Putamen (tissue), 1 donor: ENCODE data around the gene ARL14EPL.
"Not testable (repeated sequence)": the region's sequence is repeated elsewhere in the genome, so short reads cannot be mapped to it uniquely, and the experiment has no call there.

Experiments
- DNase-seq: peaks from one replicate; pipeline ENCODE4 v3.0.0-alpha.2; 2016; ENCODE audit warnings: low spot score

Gene ARL14EPL

DNA sequence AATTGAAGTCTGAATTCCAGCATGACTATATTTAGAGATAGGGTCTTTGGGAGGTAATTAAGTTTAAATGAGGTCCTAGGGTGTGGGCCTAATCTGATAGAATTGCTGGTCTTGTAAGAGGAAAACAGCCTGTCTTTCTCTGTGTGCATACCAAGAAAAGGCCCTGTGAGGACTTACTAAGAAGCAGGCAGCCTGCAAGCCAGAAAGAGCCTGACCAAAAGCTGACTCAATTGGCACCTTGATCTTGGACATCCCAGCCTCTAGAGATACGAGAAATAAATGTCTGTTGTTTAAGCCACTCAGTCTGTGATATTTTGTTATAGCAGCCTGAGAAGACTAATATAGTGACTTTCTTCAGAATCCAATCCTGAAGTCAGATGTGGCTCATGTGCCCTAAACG is 14.6 kb downstream of the ARL14EPL start:
- DNase-seq: no peak

DNA sequence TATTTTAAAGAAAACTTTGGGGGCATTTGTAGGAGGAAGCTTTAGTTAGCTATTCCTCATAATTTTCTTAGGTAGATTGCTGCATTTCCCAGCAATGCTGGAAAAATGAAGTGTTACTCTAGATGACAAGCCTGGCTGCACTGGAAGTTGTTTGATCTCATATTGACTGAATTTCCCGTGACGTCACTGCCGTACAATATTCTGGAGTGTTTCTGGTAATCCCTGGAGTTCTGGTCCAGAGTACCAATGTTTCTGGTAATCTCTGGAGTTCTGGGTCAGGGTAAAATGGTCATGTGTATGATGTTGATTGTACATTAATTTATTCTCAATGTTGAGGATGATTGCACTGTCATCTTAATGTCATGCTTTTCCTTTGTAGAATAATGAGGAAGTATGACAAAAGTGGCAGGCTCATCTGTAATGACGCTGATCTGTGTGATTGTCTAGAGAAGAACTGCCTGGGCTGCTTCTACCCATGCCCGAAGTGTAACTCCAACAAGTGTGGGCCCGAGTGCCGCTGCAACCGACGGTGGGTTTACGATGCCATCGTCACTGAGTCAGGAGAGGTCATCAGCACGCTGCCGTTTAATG is 26.2 kb downstream of the ARL14EPL start:
- peak; percentile 16 for DNase-seq

DNA sequence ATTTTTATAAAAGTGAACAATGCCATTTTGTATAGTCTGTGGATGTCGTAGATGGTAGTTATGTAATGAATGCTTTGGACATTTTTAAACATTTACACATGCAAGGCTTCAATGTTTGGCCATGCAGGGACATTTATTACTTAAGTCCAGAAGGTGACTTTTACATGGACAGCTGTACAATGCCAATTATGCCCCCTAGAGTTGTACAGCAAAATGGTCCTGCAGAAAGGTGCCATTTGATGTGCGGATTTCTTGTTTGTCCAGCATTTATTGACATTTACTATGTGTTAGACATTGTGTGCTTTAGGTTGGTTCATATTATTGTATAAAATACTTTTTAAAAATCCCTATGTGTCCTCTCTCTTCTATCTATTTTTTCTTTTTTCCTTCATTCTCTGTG is 30.1 kb downstream of the ARL14EPL start:
- no peak for DNase-seq

DNA sequence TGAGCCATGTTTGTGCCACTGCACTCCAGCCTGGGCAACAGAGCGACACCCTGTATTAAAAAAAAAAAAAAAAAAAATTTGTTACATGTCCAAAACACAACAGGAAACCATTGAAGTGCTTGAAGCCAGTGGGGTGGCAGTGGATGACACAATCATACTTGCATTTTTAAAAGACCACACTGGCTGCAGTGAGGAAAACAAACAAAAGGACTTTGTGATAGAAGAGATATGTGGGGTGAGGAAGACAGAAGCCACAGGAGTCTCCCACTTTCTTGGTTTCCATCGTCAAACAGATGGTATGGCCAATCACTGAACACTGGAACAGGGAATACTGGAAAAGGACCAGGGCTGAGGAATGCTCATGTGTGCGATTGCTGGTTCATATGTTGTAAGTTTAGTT is 31.7 kb downstream of the ARL14EPL start:
- DNase-seq: no peak

DNA sequence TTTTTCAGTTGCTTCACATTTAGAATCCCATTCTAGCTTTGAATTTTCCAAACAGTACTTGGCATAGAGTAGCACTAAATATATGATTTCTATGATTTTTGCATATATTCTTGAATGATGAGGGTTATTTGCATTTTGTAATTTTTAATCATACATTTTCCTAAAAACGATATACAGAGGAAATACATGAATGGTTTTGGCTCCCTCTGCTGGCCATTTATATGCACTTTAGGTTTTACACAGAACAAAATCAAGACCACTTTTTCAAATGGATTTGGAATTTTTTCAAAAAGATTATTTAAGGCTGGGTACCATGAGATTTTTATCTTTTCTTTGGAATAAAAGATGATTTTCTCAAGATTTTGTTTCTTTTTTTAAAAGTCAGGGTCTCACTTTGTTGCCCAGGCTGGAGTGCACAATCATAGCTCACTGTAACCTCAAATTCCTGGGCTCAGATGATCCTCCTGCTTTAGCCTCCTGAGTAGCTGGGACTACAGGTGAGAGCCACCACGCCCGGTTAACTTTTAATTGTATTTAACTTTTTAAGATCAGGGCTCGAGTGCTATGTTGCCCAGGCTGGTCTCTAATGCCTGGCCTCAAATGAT is 35.9 kb downstream of the ARL14EPL start:
- DNase-seq: peak; percentile 47

DNA sequence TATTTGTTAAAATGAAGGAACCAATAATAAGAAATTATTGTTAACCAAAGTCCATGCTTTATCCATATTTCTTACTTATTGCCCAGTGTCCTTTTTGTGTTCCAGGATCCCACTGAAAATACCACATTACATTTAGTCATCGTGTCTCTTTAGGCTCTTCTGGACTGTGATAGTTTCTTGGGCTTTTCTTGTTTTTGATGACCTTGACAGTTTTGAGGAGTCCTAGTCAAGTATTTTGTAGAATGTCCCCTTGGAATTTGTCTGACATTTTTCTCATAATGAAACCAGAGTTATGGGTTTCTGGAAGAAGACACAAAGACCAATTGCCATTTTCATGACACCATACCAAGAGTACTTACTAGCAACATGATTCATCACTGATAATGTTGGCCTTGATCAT is 38.9 kb downstream of the ARL14EPL start:
- no peak for DNase-seq

DNA sequence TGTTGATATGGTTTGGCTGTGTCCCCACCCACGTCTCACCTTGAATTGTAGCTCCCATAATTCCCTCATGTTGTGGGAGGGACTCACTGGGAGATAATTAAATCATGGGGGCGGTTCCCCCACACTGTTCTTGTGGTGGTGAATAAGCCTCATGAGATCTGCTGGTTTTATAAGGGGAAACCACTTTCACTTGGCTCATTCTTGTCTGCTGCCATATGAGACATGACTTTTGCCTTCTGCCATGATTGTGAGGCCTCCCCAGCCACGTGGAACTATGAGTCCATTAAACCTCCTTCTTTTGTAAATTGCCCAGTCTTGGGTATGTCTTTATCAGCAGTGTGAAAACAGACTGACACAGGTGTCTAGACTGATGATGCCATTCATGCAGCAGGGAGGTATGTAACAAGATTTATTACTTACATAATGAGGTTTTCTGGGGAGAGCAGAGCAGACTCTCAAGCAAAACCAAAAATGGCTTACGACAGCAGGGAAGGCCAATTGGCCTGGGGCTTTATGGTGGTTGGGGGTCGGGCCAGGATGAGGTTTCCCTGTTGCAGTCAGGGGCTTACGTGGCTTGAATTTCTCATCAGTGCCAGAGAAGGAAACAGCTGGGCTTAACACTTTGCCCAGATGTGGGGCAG is 43.0 kb downstream of the ARL14EPL start:
- DNase-seq: no peak

DNA sequence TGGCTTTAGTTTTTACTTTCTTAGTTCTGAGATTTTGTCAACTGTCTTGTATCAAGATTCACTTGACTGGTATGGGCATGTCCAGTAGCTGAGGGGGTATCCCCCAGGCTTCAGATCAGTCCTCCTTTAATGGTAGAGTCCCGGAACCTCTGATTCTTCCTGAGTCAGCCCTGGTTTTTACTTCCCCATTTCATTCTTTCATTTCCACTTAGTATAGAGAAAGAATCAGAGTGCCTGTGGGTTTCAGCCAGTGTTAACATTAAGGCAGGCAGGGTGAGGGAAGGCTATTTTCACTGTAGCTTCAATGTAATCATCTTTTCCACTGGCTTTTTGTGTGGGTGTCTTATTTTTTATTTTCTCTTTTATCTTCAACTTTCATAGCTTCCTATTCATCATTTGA is 44.2 kb downstream of the ARL14EPL start:
- no peak for DNase-seq

DNA sequence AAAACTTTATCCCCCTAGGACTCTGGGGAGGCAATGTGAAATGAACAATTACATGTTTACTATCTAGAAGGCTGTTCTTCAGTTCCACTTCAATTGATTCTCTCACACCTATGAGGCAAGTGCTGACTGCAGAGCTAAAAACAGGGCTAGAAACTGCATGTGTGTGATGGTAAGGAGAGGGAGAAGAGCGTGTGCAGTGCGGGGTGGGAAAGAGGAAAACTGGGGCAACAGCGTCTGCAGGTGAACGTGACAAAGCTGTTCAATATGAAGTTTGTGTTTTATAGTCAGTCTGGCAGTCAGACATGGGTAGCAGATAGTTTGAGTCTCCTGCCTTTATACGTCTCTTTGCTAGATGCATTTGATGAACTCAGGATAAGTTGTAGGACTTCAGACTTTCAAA is 45.9 kb downstream of the ARL14EPL start:
- DNase-seq: no peak

DNA sequence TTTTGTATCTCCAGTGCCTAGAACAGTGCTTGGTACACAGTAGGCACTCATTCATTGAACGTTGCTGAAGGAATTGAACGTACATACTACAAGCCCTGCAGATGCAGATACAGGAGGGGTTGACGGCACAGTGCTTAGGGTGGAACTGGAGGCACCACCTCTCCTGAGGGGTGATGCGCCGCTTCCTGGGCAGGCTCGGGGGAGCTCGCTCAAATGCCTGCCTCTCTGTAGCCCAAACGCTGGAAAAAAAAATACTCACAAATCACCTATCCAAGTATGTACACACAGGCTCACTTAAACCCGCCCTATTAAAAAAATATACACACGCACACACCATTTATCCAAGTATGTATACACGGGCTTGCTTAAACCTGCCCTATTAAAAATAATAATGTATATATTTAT is 52.0 kb downstream of the ARL14EPL start:
- DNase-seq: peak; percentile 28

DNA sequence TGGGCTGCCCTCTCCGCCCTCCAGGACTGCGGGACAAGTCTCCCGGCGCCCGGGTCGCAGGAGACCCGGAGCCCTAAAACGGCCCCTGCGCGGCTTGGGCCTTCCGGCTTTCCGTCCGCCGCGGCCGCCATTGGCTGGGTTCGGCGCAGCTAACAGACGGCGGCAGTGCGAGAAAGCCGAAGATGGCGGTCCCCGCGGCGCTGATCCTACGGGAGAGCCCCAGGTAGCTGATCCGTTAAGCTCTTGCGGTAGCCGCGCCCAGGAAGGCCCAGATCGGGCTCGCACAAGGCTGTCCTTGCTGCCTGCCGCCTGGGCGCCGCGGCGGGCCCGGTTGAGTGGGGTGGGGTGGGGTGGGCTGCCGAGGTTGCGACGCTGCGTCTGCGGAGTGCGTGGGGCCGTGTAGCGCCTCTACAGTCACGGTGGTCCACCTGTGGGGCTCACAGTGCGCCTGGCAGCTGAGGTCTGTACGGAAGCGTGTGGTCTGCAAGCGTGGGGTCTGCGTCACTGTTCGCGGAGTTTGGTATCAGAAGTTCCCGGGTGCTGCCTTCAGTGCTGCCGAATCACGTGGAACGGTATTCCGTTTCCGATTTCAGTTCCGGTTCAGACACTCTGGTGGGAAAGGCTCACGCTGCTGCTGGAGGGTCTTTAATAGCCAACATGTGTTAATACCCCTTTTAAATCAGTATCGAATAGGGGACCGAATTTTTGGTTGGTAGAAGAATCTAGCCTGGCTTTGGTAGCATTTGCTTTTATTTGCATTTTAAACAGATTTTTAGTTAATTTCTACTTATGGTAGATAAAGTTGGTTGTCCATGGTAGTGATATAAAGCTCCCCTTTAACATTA is 52.8 kb downstream of the ARL14EPL start, which contains the start of gene COMMD10:
Gene COMMD10 (plus strand): TSS at position 155 of the 845 bp plus-strand sequence.
- peak; percentile 84 for DNase-seq

DNA sequence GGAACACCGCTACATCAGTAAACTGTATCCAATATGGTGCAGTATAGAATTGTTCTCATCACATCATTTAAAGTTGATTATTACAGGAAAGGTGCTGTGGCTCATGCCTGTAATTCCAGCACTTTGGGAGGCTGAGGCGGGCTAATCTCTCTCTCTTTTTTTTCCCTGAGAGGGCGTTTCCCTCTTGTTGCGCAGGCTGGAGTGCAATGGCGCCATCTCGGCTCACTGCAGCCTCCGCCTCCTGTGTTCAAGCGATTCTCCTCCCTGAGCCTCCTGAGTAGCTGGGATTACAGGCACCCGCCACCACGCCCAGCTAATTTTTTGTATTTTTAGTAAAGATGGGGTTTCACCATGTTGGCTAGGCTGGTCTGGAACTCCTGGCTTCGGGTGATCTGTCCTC is 54.0 kb downstream of the ARL14EPL start:
- not testable (repeated sequence) for DNase-seq

DNA sequence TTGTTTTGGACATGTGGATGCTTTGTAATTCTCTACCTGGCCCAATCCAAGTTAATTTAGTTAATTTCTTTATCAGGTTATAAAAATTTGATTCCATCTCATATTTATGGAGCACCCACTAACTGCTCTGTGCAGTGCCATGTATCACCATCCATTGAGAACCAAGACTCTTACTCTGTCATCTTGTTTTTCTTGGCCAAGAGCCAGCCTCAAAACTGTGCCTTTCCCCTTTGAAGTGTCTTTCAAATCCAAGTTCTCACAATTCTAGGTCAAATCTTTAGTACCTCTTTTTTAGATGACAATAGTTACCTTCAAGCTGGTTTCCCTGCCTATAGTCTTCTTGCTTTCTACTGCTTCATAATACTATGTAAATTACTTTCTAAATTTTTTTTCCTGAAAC is 55.8 kb downstream of the ARL14EPL start:
- no peak for DNase-seq

DNA sequence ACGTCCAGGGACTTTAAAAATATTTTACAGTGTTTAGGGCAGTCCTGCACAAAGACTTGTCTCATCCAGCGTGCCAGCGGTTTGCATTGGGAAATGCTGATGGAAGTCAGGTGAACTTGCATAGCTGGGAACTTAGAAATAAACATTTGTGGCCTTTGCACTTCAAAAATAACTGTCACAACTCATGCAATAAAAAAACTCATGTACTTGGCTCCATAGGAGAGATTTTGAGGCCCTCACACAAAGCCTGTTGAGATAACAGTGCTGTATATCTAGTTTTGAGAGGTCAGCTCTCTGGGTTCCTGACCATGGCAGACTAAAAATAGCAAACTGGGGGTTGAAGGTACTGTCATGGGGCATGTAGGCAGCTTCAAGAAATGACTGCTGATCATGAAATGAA is 58.0 kb downstream of the ARL14EPL start:
- no peak for DNase-seq

DNA sequence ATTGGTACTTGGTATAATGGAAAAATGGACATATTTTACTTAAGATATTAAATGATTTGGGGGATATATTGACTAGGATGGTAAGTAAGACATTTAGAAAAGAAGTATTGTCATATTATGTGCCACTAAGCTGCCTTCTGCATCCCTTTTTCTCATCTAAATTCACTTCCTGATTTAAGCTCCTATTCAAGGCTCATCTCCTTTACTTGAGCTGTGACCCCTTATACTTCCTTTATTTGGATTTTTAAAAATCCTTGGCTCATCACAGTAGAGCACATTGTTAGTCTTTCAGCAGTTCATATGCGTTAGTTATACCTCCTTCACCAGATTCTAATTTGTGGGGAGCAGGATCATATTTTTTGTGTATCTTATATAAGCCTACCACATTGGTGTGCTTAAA is 59.1 kb downstream of the ARL14EPL start:
- no peak for DNase-seq

DNA sequence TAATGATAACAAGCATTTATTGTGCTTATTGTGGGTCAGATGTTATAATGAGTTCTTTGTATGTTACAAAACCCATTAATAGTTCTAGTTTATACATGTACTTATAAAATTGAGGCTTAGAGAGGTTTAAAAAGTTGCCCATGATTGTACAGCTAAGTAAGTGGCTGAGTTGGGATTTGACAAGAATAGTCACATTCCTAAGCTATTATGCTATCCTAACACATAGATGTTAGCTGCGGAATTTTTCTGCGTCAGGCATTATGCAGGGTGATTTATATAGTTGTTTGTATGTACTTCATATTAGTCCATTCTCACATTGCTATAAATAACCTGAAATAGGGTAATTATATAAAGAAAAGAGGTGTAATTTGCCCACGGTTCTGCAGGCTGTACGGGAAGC is 65.0 kb downstream of the ARL14EPL start:
- DNase-seq: no peak

DNA sequence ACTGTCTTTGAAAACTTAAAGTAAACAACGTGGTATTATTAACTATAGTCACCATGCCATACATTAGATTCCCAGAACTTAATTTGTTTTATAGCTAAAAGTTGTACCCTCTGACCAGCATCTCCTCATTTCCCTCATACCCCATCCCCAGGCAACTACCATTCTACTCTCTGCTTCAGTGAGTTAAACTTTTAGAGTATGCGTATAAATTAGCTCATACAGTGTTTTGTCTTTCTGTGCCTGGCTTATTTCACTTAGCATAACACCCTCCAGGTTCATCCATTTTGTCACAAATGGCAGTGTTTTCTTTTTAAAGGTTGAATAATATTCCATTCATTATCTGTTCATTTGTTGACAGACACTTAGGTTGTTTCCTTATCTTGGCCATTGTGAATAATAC is 66.7 kb downstream of the ARL14EPL start:
- DNase-seq: no peak

DNA sequence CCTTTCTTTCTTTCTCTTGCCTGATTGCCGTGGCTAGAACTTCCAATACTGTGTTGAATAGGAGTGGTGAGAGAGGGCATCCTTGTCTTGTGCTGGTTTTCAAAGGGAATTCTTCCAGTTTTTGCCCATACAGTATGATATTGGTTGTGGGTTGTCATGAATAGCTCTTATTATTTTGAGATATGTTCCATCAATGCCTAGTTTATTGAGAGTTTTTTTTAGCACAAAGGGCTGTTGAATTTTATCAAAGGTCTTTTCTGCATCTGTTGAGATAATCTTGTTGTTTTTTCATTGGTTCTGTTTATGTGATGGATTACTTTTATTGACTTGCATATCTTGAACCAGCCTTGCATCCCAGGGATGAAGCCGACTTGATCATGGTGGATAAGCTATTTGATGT is 72.7 kb downstream of the ARL14EPL start:
- not testable (repeated sequence) for DNase-seq
